Inferior parietal cortex (tissue), 1 donor: ENCODE results near the gene TRAF7.

Experiments
- DNase-seq: peaks from one replicate; pipeline ENCODE4 v3.0.0-alpha.2; 2016; ENCODE audit errors: extremely low spot score

The TRAF7 gene

GRCh38 chr16:2165861-2166260, 10.3 kb downstream of the TRAF7 start:
- no peak for DNase-seq

- no peak for DNase-seq
These were observed 10.9 kb downstream of the TRAF7 start for GRCh38 chr16:2166263-2167067.

- no peak for DNase-seq
These were observed 11.6 kb downstream of the TRAF7 start for GRCh38 chr16:2167068-2167638.

- DNase-seq: no peak
These were observed 14.5 kb downstream of the TRAF7 start for GRCh38 chr16:2170080-2170479.

- DNase-seq: no peak
These were observed 15.2 kb downstream of the TRAF7 start for GRCh38 chr16:2170587-2171435.

- no peak for DNase-seq
These were observed 16.1 kb downstream of the TRAF7 start for GRCh38 chr16:2171601-2172178.

- no peak for DNase-seq
These were observed 17.2 kb downstream of the TRAF7 start for GRCh38 chr16:2172688-2173335.

GRCh38 chr16:2173366-2173765, 17.8 kb downstream of the TRAF7 start:
- DNase-seq: no peak

GRCh38 chr16:2173916-2174315, 18.3 kb downstream of the TRAF7 start:
- no peak for DNase-seq

- no peak for DNase-seq
These were observed 19.0 kb downstream of the TRAF7 start for GRCh38 chr16:2174396-2175131.

- DNase-seq: no peak
These were observed 19.9 kb downstream of the TRAF7 start for GRCh38 chr16:2175454-2175853.

GRCh38 chr16:2176047-2176446, 20.5 kb downstream of the TRAF7 start:
- DNase-seq: no peak

- DNase-seq: no peak
These were observed 21.5 kb downstream of the TRAF7 start for GRCh38 chr16:2177101-2177500.

GRCh38 chr16:2177561-2177960, 22.0 kb downstream of the TRAF7 start:
- DNase-seq: no peak

GRCh38 chr16:2178321-2179106, 22.9 kb downstream of the TRAF7 start:
- no peak for DNase-seq

GRCh38 chr16:2179107-2179501, 23.5 kb downstream of the TRAF7 start:
- DNase-seq: no peak

- no peak for DNase-seq
These were observed 24.0 kb downstream of the TRAF7 start for GRCh38 chr16:2179576-2179975.

GRCh38 chr16:2180461-2180860, 24.9 kb downstream of the TRAF7 start:
- DNase-seq: no peak

GRCh38 chr16:2180962-2181923, 25.7 kb downstream of the TRAF7 start:
- no peak for DNase-seq
